Body of pancreas (tissue), 4 donors: ENCODE data around the gene P2RX5.

ENCODE experiments used
- POLR2A ChIP-seq, 3 donors: fragments of 450-650 bp; IDR thresholded peaks; one replicate each; pipeline ENCODE4 v1.6.1; 2016; ENCODE audit warnings: antibody characterized with exemption in 3 of 3, mild to moderate bottlenecking in 2 of 3
- TF ChIP-seq, protein P1 (sequence below), 7 experiments: fragments of 450-650 bp in 4 of 7; fragments of 200-600 bp in 3 of 7; sonication (generic) in 3 of 7; IDR thresholded peaks; one replicate each; pipeline ENCODE4 v1.5.1; 2016 to 2019; ENCODE audit warnings: antibody characterized with exemption in 7 of 7

- TF ChIP-seq, protein P1, sequence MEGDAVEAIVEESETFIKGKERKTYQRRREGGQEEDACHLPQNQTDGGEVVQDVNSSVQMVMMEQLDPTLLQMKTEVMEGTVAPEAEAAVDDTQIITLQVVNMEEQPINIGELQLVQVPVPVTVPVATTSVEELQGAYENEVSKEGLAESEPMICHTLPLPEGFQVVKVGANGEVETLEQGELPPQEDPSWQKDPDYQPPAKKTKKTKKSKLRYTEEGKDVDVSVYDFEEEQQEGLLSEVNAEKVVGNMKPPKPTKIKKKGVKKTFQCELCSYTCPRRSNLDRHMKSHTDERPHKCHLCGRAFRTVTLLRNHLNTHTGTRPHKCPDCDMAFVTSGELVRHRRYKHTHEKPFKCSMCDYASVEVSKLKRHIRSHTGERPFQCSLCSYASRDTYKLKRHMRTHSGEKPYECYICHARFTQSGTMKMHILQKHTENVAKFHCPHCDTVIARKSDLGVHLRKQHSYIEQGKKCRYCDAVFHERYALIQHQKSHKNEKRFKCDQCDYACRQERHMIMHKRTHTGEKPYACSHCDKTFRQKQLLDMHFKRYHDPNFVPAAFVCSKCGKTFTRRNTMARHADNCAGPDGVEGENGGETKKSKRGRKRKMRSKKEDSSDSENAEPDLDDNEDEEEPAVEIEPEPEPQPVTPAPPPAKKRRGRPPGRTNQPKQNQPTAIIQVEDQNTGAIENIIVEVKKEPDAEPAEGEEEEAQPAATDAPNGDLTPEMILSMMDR (IDR thresholded peaks at IDR 0.05): no peak
- no peak for TF ChIP-seq POLR2A (IDR thresholded peaks at IDR 0.05)
These were observed 40.2 kb downstream of the P2RX5 start for GRCh38 chr17:3655766-3656165.
